HG03378 (cell line): ENCODE data around the gene NACA2.
"Not testable (repeated sequence)": the region's sequence is repeated elsewhere in the genome, so short reads cannot be mapped to it uniquely, and the experiment has no call there.

Experiments
- ATAC-seq: cut with Tn5 transposase; IDR thresholded peaks from one replicate; pipeline ENCODE4 v1.9.1; 2021; ENCODE audit warnings: mild to moderate bottlenecking, moderate library complexity; ENCODE audit not compliant: unreplicated experiment

NACA2 gene

DNA sequence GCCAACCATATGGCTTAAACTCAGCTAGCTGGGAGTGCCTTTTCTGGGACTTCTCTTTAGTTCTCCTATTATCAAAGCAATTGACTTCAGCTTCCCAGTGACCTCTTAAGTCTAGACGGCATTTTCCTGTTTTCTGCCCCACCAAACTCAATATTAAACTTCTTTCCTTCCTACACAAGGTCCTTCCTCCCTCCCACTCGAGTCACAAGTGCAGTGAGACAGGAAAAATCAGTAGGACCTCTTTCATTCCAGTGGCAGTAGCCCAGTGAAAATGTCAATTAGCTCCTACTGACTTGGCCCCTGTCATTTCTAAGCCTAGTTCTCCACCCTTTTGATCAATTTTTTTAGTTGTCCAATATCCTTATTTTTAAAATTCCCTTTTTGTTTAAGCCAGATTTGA, 9.6 kb upstream of the NACA2 start:
- ATAC-seq = no peak

DNA sequence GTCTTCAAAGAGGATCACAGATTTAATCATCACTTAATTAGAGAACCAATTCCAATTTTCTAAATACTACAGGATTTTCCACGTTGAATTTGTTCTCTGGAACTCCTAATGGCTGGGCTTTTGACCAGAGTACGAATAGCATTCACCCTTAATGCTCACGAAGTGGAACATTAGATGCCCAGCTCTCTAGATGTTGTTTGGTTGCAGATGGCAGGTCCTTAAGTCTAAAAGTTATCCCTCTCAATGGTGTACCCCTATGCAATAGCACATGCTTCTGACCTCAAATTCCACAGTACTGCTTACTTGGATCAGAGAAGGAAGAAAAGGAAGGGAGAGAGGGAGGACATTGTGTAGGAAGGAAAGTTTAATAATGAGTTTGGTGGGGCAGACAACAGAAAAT, 8.6 kb upstream of the NACA2 start:
- ATAC-seq = no peak

DNA sequence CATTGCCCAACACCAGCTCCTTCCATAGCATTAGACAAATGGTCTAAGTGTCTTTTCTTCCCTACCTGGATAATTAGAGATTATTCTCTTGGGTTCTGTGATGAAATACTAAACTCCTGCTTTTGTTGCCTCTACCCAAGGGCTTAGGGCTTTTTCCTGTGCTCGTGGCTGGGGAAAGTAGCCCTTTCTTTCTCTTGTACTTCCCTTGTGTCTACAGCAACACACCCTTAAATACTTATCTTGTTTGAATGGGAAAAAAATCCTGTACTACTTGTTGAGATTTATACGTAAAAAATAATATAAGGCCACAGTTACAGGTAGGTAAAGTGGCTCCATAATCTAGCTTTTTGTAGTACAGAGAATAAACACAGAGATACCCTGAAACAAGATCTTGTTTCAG, 7.0 kb upstream of the NACA2 start:
- no peak for ATAC-seq

DNA sequence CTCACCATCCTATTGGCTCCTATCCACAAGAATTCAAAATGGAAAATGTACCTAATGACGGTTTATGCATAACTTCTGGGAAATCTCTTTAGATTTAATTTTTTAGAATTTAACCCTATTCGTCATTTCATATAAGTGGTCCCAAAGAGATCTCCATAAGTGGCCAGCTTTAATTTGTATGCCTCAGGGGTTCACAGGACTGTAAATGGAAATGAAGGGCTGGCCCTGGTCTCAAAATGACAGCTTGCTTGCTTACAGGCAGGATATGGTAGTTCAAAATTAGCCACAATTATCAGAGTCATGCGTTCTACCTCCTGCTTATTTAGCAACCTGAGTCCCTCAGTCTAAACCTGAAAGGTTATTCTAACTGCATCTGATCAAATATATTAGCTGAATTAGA, 6.6 kb upstream of the NACA2 start:
- no peak for ATAC-seq

DNA sequence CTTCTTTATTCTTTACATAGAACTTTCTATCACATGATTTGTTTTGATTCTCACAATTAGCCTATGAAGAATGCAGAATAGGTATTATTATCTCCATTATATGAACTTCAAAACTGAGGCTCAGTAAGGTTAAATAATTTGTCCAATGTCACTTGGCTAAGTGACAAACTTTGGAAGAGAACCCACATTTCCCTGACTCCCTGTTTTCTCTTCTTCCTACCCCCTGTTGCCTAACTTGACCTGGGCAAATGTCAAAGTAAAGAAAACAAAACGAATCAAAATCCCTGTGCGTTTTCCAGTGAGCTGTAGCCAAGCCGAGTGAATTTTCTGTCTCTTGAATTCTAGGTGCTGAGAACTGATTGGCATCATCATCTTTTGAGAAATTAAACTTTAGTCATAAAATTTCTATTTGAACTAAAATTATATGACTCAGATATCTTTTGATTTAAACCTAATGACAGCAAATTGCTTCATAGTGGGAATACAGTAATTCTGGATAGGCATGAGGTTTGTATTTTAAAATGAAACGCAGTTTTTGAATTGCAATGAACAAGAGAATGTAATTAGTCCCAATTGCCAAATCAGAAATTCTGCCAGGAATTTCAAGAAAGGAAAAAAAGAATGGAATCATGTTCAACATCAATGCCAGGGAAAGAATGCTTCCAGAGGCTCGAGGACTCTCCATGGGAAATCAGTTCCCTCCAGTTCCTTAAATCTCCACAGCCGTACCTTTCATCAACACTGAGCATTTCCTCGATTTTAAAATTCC, 4.6 kb upstream of the NACA2 start:
- no peak for ATAC-seq

DNA sequence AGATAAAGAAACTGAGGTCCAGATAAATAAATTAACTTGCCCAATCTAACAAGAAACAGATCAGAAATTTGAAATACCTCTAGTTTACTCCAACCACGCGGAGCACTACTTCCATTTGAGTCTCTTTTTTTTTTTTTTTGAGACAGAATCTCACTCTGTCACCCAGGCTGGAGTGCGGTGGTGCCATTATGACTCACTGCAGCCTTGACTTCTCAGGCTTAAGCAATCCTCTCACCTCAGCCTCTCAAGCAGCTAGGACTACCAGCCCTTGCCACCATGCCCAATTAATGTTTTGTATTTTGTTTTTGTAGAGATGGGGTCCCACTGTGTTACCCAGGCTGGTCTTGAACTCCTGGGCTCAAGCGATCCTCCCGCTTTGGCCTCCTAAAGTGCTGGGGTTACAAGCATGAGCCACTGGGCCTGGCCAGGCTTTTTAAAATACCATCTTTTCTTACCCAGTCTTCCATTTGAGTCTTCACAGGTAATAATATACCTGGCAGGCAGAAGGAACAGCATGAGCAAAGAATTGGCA, 3.3 kb upstream of the NACA2 start:
- ATAC-seq = no peak

GRCh38 chr17:61593426-61593825, 2.4 kb upstream of the NACA2 start:
- ATAC-seq = no peak

GRCh38 chr17:61591930-61592329, 911 bp upstream of the NACA2 start:
- no peak for ATAC-seq

- no peak for ATAC-seq
Measured at GRCh38 chr17:61589990-61590389, 1.0 kb downstream of the NACA2 start.

DNA sequence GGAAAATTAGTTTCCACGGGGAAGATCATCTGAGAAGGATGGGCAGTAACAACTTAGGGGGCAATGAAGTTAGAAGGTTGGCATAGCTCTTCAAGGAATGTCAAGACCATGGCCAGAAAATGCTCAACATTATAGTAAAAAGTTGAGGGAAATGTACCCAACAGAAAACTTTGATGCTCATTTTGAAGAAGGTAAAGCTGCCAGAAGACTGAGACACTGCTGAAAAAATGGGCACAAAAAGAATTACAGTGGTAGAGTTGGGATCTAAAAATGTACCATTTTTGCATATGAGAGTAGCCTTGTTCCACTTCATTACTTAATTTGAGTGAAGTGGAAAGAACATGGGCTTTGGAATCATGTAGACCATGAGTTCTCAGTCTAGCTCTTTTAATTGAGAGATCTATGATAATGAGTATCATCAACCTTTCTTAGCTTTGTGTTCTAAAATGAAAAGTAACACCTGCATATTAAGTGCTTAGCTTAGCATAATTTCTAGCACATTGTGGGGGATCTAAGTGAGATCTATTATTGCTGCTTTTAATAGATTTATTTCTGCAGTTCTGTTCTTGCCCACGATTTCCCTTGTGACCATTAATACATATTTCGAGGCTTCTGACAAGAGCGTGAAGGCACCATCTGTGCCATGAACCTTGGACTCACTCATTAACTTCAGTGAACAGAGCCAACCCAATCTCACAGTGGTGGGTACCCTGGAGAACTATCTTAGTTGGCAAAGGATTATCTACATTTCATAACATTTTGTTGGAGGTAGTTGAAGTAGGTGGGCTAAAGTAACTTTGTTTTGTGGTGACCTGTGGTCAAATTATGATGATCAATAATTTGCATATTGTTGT, 3.0 kb downstream of the NACA2 start:
- no peak for ATAC-seq

- no peak for ATAC-seq
Measured at GRCh38 chr17:61587242-61587641, 3.8 kb downstream of the NACA2 start.

DNA sequence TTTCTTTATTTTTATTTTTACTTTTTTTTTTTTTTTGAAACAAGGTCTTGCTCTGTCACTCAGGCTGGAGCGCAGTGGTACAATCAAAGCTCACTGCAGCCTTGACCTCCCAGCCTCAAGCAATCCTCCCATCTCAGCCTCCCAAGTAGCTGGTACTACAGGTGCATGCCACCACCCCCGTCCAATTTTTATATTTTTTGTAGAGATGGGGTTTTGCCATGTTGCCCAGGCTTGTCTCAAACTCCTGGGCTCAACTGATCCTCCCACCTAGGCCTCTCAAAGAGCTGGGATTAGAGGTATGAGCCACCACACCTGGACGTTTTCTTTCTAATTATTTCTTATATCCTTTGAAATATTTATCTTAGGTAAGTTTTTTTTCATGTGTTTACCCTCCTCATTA, 4.4 kb downstream of the NACA2 start:
- not testable (repeated sequence) for ATAC-seq

DNA sequence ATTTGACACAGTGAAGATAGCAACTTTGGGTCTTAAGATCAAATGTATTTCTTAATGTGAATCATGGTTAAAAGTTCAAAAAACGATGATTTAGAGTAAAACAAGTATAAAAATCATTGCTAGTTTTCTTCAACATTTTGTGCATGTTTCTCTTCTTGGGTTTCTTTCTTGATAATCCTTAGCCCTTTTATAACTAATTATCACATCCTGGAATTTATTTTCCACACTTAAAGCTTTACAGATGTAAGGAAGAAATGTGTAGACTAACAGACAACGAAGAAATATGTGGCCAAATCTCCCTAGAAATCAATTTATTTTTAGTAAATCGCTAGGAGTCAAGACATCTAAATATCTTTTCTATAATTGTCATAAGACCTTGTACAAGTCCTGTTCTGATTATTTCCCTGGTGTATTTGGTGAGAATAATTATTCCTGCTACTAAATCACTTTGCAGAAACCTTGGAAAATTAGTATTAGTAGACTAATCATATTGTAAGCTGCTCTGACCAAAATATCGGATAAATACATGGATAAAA, 4.9 kb downstream of the NACA2 start:
- ATAC-seq = no peak

DNA sequence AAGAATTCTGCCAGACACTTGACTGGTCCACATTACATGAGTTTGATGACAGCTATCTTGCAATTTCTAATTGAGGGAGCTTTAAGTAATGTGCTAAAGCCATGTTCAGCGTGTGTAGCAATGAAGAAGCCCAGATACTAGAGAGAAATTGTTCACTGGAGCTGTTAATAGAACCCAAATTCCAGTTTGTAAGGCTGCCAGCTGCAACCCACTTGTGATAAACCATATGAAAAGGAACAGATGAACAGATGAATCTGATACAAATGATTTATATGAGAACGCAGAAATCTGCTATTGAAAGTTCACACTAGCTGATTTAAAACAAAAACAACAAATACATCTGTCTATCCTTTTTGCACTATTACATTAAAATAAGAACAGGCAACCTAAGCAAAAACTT, 6.2 kb downstream of the NACA2 start:
- no peak for ATAC-seq

DNA sequence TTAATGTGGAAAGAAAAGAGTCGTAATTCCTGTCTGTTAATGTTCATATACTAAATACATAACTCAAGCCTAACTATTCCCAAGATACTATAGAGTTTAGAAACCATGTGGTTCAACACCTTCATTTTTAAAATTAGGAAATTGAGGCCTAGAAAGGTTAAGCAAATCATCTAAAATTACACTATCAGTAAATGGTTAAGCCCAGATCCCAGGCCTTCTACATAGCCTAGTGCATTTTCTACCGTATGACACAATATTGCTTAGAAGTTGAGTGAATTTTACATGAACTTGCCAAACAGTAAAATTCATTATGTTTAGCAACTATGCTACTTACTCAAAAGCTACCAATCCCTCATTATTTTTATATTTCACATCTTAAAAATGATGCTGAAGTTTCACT, 6.8 kb downstream of the NACA2 start:
- ATAC-seq = no peak

GRCh38 chr17:61583660-61584264, 7.3 kb downstream of the NACA2 start:
- ATAC-seq = no peak

DNA sequence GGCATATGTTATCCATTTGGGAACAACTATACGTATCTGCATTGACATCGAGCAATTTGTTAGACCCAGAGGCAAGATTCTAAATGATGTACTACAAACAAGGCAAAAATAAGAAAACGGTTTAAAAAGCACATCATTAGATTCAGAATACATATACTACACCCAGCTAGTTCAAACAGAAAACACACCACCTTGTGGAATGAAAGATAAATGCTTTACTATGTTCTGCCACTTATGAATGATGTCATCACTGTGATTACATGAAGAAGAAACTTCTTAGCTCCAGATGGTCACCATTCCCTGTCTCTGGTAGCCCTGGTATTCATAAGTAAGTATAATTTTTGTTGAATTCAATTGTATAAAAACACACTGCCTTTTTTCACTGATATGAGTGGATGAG, 7.8 kb downstream of the NACA2 start:
- no peak for ATAC-seq

DNA sequence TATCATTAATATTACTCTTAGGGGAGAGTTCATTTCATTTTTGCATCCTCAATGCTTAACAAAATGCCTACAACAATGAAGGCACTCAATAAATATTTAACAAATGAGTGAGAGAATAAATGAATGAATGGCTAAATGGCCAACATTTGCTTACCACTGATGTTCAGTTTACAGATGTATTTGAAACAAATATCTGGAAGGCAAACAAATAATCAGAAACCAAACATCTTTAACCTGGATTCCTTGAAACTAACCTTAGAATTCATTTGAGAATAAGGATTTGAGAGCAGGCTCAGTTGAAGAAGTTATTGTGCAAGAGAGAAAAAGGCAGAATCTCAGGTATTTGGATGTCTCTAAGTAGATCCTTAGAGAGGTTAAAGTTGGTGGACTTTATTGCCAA, 8.4 kb downstream of the NACA2 start:
- ATAC-seq = no peak

- ATAC-seq = no peak
Measured at GRCh38 chr17:61581611-61582349, 9.2 kb downstream of the NACA2 start.

- ATAC-seq = no peak
Measured at GRCh38 chr17:61580502-61580901, 10.5 kb downstream of the NACA2 start.

- no peak for ATAC-seq
Measured at GRCh38 chr17:61579961-61580360, 11.1 kb downstream of the NACA2 start.
